ENCODE data around the gene MRPL46. TPM values are rescaled to one million over a fixed set of nuclear protein-coding genes. Genes with fewer than 3 reads are reported as not detected.

The MRPL46 gene
- total and polyA plus RNA-seq, 2 donors (not counting 3 experiments of a cell fraction or from before 2014, with no cell fraction given) = 24.5 to 30.9 TPM

- BruUV-seq (replicated peaks) = no TSS peak
- H3K27ac ChIP-seq (ENCODE audit: insufficient read depth, low read depth, low read length) = no peak overlapping the region
- TF ChIP-seq MYC (IDR thresholded peaks at IDR 0.05; ENCODE audit: low read depth, low read length) (no peak), CTCF (IDR thresholded peaks at IDR 0.05; ENCODE audit: extremely low read depth in 1 of 2, insufficient read depth in 1 of 2, low read depth in 1 of 2, low read length in 2 of 2) (no peak), FOS (IDR thresholded peaks at IDR 0.05; ENCODE audit: borderline replicate concordance, insufficient read depth, low read length) (no peak), POLR2AphosphoS5 (IDR thresholded peaks at IDR 0.05; ENCODE audit: insufficient read depth, low read depth, low read length) (no peak), JUN (IDR thresholded peaks at IDR 0.05; ENCODE audit: borderline replicate concordance, insufficient read depth, insufficient read length, low read depth) (no peak), POLR2A (IDR thresholded peaks at IDR 0.05; ENCODE audit: low read depth, low read length) (no peak), GATA2 (IDR thresholded peaks at IDR 0.05; ENCODE audit: insufficient read depth, insufficient read length, low read depth, low read length) (no peak)
- TF ChIP-seq, protein P1, sequence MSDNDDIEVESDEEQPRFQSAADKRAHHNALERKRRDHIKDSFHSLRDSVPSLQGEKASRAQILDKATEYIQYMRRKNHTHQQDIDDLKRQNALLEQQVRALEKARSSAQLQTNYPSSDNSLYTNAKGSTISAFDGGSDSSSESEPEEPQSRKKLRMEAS (IDR thresholded peaks at IDR 0.05; ENCODE audit: insufficient read depth, insufficient read length) = no peak
- no peaks in the 10 kb centered on the region for H3K4me1 ChIP-seq (ENCODE audit: control insufficient read depth, extremely low read depth, insufficient read depth, low read length)
- H2AFZ ChIP-seq (ENCODE audit: low read depth, low read length) = no peak overlapping the region
- H3K9me1 ChIP-seq (replicated peaks; ENCODE audit: control insufficient read depth, extremely low read depth, insufficient read depth, low read length) = no peaks in the 10 kb centered on the region
- no peaks in the 10 kb centered on the region for H3K9me3 ChIP-seq (replicated peaks; ENCODE audit: control insufficient read depth, insufficient read depth, low read length)
- ChIA-PET POLR2A (no interaction called here), CTCF (no interaction called here)
- no peaks in the 10 kb centered on the region for H3K36me3 ChIP-seq (ENCODE audit: control insufficient read depth in 2 of 2, extremely low read depth in 1 of 2, insufficient read depth in 2 of 2, low read length in 2 of 2)
- H3K9ac ChIP-seq (replicated peaks; ENCODE audit: extremely low read depth, insufficient read depth, low read length) = no peak overlapping the region
- FAIRE-seq = no peak
- no peak for DNase-seq (ENCODE audit: low read depth, low spot score)
- H3K4me2 ChIP-seq (ENCODE audit: insufficient read depth, low read length) = no peak overlapping the region
- no peaks in the 10 kb centered on the region for H4K20me1 ChIP-seq (replicated peaks; ENCODE audit: control insufficient read depth, extremely low read depth, insufficient read depth, low read length)
- H3K4me3 ChIP-seq (replicated peaks in 1 of 3; ENCODE audit: insufficient read depth in 1 of 3, low read depth in 1 of 3, low read length in 3 of 3) = no peak overlapping the region
- dilution Hi-C loops (cut with MboI; ENCODE audit: extremely low pct_ligation_motif_present, low sequenced_read_pairs) (no loop called here), intact Hi-C loops (cut with micrococcal nuclease) (no loop called here)
- H3K79me2 ChIP-seq (ENCODE audit: control insufficient read depth, insufficient read depth, low read length) = no peaks in the 10 kb centered on the region
- H3K27me3 ChIP-seq (ENCODE audit: control insufficient read depth in 2 of 2, insufficient read depth in 2 of 2, low read length in 2 of 2) = no peaks in the 10 kb centered on the region
Measured at GRCh38 chr15:88491158-88491557, 24.0 kb upstream of the MRPL46 start.

Data from endothelial cell of umbilical vein (primary cell).